ENCODE data around the gene SLC30A5.
A peak's percentile ranks its signal among the peaks of the same experiment; 100 is the strongest.
"Not testable (repeated sequence)": the region's sequence is repeated elsewhere in the genome, so short reads cannot be mapped to it uniquely, and the experiment has no call there.

SLC30A5 gene

GRCh38 chr5:69105996-69106906 is 12.4 kb downstream of the SLC30A5 start:
- DNase-seq = no peak

- not testable (repeated sequence) for DNase-seq
These were observed 14.6 kb downstream of the SLC30A5 start for GRCh38 chr5:69108367-69108766.

- DNase-seq = no peak
These were observed 20.0 kb downstream of the SLC30A5 start for GRCh38 chr5:69113851-69114250.

- no peak for DNase-seq
These were observed 21.7 kb downstream of the SLC30A5 start for GRCh38 chr5:69115526-69115925.

- DNase-seq = no peak
These were observed 35.6 kb downstream of the SLC30A5 start for GRCh38 chr5:69129413-69129812.

GRCh38 chr5:69130241-69130640 is 36.4 kb downstream of the SLC30A5 start:
- no peak for DNase-seq

- no peak for DNase-seq
These were observed 37.5 kb downstream of the SLC30A5 start for GRCh38 chr5:69131304-69131703.

GRCh38 chr5:69134126-69134525 is 40.3 kb downstream of the SLC30A5 start:
- no peak for DNase-seq

- DNase-seq = no peak
These were observed 42.5 kb downstream of the SLC30A5 start for GRCh38 chr5:69136293-69136692.

GRCh38 chr5:69137208-69137607 is 43.4 kb downstream of the SLC30A5 start:
- not testable (repeated sequence) for DNase-seq

- DNase-seq = no peak
These were observed 44.0 kb downstream of the SLC30A5 start for GRCh38 chr5:69137807-69138206.

- no peak for DNase-seq
These were observed 45.0 kb downstream of the SLC30A5 start for GRCh38 chr5:69138766-69139165.

GRCh38 chr5:69140239-69140638 is 46.4 kb downstream of the SLC30A5 start:
- DNase-seq = not testable (repeated sequence)

GRCh38 chr5:69140827-69141226 is 47.0 kb downstream of the SLC30A5 start:
- DNase-seq = no peak

GRCh38 chr5:69148576-69148975 is 54.8 kb downstream of the SLC30A5 start:
- DNase-seq = not testable (repeated sequence)

- no peak for DNase-seq
These were observed 55.3 kb downstream of the SLC30A5 start for GRCh38 chr5:69148981-69149675.

GRCh38 chr5:69149676-69150010 is 55.8 kb downstream of the SLC30A5 start:
- DNase-seq = no peak

- DNase-seq = no peak
These were observed 58.9 kb downstream of the SLC30A5 start for GRCh38 chr5:69152731-69153130.

- DNase-seq = no peak
These were observed 62.6 kb downstream of the SLC30A5 start for GRCh38 chr5:69156456-69156855.

GRCh38 chr5:69158039-69158438 is 64.2 kb downstream of the SLC30A5 start:
- no peak for DNase-seq

- DNase-seq = no peak
These were observed 66.8 kb downstream of the SLC30A5 start for GRCh38 chr5:69160651-69161050.

- peak; percentile 98 for DNase-seq
These were observed 73.1 kb downstream of the SLC30A5 start, which contains the start of gene CCNB1 for GRCh38 chr5:69166686-69167492. CCNB1 (plus strand) TSS chr5:69167150; CDS start chr5:69167263, 113 bp downstream.

- no peak for DNase-seq
These were observed 73.7 kb downstream of the SLC30A5 start for GRCh38 chr5:69167493-69167855.
